NCI-H510A (cell line): ENCODE data around the gene HK3.

ENCODE experiments used
- DNase-seq: peaks from one replicate; lab custom pipeline; 2025; lab: John Stamatoyannopoulos, UW

Gene HK3, protein sequence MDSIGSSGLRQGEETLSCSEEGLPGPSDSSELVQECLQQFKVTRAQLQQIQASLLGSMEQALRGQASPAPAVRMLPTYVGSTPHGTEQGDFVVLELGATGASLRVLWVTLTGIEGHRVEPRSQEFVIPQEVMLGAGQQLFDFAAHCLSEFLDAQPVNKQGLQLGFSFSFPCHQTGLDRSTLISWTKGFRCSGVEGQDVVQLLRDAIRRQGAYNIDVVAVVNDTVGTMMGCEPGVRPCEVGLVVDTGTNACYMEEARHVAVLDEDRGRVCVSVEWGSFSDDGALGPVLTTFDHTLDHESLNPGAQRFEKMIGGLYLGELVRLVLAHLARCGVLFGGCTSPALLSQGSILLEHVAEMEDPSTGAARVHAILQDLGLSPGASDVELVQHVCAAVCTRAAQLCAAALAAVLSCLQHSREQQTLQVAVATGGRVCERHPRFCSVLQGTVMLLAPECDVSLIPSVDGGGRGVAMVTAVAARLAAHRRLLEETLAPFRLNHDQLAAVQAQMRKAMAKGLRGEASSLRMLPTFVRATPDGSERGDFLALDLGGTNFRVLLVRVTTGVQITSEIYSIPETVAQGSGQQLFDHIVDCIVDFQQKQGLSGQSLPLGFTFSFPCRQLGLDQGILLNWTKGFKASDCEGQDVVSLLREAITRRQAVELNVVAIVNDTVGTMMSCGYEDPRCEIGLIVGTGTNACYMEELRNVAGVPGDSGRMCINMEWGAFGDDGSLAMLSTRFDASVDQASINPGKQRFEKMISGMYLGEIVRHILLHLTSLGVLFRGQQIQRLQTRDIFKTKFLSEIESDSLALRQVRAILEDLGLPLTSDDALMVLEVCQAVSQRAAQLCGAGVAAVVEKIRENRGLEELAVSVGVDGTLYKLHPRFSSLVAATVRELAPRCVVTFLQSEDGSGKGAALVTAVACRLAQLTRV

DNA sequence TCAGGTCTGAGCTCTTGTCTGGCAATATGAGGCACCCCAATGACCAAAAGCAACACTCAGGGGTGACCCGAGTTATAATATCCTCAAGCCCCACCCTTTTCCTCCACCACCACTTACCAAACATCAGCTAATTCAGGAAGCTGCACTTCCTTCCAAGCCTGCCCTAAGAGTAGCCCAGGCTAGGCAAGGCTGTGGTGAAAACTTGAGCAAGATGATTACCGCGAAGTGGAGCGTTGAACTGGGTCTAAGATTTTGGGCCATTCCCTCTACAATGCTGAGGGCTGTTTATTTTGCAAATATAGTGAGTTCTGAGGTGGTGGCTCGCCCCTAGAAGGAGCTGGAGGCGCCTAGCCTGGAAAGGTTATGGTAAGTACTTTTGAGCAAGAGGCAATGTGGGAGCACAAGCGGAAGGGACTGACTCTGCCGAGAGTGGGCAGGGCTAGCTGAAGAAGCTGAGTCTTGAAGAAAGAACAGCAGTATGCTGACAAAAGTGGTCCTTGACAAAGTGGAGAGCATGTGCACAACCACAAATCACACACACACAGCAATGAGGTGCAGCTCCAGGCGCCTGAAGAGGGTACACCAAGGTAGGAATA, at the start of gene HK3:
HK3 (minus strand) TSS at position 51 of the 596 bp plus-strand sequence. CDS start 3,187 bp downstream, outside the sequence.
- no peak for DNase-seq

DNA sequence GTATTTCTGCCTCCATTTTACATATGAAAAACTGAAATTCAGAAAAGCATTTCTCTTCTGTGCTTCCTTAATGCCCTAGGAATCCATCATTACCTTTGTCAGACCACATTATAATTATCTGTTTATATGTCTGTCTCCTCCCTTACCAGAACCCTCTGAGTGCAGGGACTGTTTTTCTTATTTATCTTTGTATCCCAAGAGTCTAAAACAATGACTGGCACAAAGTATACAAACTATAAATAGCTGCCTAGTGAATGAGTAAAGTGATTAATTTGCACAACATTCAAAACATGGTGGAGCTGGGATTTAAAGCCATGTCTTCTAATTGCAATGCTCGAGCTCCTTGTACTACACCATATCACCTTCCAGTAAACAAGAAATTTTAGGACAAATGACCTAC, 49.3 kb upstream of the HK3 start:
- DNase-seq: no peak

DNA sequence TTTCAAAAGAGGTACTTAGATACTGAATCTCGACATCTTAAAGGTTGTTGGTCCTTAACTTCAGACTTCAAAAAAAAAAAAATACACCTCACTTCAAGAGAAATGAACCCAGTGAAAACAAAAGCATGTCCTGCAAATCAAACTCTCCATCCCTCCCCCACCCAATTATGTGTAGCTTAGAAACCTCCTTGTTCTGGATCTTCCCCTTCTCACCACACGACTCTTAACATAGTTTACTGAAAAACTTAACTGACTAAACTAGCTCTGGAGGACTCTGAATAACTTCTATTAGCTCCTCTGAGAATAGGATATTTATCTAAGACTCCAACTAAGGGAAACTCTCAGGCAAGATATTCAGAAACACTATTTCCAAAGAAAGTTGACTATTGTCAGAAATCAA, 48.7 kb upstream of the HK3 start:
- no peak for DNase-seq

DNA sequence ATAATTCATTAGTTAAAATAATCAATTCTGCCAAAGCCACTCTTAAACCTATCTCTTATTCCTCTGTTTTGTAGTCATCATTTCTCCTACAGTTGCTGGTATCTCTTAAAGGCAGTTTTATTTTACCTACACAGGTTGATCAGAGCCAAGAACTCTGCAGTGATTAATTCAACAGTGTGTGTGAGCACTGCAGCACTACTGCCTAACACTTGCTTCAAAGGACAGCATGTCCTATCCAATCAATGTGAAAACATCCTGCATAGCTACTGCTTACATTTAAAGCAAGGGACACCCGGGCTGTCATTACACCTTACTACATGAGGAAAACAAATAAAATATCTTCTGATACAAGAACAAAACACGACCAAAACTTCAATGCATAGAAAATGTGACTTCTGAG, 45.1 kb upstream of the HK3 start:
- no peak for DNase-seq

DNA sequence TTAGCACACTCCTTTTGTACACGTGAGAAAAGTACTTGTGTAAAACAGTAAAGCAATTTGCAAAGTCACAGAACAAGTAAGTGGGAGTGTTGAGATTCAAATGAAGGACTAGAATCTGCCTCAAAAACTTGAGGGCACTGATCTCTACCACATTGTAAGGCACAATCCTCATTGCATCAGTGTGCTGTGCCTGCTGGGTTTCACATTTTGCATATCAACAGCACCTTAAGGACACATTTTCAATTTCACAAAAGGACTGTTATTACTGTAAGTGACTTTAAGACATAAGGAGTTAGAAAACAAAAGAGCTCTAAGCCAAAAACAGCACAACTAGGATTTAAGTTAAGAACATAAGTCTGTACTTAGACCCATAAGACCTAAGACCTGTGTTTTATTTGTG, 44.7 kb upstream of the HK3 start:
- DNase-seq: no peak

DNA sequence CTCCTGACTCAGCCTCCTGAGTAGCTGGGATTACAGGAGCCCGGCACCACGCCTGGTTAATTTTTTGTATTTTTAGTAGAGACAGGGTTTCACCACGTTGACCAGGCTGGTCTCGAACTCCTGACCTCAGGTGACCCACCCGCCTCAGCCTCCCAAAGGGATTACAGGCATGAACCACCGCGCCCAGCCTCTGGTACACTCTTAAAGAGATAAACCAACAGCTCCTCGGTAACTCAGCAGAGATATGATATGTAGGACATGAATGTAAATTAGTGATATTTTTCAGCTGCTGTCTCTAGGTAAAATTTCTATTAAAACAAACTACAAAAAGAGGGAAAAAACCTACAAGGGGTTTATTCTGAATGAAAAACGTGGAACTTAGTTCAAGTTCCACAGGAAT, 42.8 kb upstream of the HK3 start:
- no peak for DNase-seq

DNA sequence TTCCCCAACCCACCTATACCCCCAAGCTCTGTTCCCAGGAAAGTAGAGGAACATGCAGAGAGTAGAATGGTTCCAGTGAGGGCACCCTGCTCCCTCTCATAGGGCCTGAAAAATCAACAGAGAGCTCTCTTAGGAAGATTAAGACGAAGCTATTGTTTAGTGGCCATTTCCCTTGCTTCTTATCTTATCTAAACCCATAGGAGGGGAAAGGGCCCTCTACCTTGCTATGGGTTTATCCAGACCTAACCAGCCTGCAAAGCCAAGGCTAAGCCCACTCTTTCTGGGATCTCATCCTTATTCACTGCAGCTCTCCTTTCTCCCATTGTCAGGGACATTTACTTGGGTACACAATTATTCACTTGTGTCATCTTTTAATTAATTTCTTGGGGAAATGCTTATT, 39.3 kb upstream of the HK3 start:
- no peak for DNase-seq

DNA sequence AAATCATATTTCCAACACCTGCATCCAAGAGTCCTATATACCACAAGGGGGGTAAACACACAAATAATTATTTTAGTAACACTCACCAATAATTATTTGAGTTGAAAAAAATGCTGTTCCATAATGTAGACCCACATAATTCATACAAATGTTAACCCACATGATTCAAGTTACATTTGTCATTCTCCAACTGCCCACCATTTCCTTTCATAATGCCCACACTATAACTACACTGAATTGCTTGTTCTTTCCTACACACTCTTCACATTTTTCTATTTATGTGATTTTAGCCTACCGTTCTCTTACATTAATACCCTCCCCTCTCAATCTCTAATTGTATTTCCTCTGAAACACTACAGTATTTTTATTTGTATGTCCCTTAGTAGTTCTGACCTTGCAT, 35.9 kb upstream of the HK3 start:
- DNase-seq: no peak

DNA sequence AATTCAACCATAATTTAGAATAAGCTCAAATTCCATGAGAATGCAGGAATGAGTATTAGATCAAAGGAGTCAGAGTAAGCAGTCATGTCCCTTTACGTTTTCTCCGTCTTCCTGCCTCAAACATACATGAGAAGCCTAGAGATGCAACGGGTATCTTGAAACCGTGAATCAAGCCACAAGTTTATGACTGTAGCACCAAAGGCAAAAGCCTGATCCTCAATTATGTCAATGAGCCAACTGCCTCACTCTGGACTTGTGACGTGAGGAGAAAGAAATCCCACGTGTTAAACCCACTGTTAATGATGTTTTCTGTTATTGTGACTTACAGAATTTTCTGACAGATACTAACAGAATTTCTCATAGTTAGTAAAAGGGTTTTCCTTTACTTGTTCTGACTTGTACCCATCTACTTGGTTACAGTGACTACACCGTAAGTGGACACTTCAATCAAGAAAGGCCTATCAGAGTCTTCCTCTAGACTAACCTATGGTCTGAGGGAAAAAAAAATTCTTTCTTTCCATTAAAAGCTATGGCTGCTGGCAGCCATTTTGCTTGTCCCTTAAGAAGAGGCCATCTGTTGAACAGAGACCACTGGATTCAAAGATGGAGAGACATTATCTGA, 35.3 kb upstream of the HK3 start:
- DNase-seq: no peak

DNA sequence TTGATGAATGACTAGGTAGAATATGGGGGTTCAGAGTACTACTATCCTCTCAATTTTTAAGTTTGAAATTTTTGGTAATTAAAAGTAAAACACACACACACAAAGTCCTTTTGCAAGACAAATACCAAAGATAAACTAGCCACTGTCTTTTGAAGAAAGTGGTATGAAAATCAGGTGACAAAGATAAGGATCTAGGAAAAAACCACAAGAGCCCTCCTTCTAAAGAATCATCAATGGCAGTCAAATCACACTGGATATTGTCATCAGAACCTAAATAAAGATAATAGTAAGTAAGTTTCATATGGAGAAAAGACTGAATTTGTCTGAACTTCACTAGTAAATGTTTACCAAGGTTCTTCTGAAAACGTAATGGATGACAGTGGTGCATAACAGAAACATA, 30.5 kb upstream of the HK3 start:
- no peak for DNase-seq

DNA sequence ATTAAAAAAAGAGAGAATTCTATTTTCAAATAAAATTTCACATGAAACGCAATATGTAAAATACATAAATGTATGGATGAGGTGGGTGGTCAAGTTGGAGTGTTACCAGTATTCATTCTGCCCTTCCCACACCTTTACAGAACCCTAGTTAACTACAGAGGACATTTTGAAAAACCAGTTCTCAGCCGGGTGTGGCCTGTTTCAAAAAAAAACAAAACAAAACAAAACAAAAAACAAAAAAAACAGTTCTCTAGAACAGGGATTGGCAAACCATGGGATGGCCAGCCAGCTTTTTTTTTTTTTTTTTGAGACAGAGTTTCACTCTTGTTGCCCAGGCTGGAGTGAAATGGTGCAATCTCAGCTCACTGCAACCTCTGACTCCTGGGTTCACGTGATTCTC, 28.4 kb upstream of the HK3 start:
- no peak for DNase-seq

DNA sequence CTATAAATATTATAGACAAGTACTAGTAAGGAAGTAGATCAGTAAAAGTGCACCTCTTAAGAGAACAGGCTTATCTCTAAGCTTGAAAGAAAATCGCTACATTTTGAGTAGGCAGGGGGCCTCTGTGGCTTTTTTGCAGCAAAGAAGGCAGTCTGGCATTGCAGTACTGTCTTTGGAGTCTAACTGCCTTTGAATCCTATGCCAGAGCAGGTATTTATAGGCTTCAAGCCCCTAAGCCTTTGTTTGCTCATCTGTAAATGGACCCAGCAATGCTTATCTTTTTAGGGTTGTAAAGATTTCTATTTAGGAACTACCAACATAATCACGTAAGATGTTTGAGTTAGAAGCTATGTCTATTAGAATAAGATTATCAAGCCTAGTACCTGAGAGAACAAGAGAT, 23.7 kb upstream of the HK3 start:
- DNase-seq: no peak

DNA sequence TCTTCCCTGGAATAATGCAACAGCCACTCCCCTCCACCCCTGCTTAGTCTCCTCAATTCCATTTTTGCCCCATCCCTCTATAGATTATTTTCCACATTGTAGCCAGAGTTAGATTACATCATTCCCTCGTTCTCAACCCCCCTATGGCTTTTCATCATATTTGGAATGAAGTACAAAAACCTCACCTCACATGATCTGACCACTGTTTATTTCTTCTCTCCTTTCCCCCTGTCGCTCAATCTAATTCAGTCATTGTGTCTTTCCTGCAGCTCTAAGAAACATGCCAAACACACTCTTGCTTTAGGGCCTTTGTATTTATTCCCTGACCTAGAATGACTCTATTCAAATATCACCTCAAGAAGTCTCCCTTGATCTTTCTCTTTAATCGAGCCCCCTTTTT, 22.6 kb upstream of the HK3 start:
- DNase-seq: no peak

DNA sequence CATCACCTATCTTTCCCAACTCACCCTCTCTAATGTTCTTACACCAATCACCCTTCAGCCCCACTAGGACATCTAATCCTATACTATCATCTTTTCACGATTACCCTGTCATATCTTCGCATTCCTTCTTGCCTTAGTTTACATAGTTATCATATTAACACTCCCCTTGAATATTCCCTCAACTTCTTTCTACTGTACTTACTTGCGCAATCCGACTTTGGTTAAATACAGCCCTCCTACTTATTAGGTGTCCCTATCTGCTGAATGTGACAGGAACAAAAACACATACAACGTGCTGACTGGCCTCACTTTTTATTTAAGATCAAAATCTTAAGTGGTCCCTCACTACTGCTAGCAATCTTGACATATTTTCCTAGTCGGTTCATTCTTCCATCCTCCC, 19.5 kb upstream of the HK3 start:
- DNase-seq: no peak

DNA sequence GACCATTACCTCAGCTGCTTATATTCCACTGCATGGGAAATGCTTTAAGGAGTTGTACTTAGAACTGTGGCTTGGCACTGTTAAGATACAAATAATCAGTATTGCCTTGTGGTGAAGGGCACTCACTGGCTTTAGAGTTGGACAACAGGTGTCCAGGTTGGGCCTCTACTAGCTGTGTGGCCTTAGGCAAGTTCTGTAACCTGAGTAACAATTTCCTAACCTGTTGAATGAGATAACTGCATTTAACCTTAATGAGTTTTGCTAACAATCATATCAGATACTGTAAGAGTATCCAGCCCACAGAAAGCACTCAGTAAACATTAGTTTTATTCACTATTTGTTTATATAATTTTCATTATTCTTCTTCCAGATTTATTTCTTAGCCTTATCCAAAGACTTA, 17.2 kb upstream of the HK3 start:
- DNase-seq: no peak

DNA sequence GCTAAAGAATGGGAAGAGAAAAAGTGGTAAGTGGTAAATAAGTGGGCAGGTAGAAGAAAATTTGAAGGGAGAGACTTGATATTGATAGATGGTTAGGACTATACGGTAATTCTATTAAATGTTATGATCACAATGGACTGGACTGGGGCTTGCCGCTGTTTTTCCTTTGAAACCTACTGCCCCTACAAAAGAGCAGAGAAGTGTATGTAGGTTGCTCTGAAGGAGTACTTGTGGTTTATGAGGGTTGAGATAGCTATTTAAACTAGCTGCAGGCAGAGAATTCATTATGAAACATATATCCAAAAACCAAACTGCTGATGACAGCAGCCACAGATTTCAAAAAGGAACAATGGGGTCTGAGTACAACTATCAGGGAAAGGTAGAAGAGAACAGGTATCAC, 16.8 kb upstream of the HK3 start:
- no peak for DNase-seq

DNA sequence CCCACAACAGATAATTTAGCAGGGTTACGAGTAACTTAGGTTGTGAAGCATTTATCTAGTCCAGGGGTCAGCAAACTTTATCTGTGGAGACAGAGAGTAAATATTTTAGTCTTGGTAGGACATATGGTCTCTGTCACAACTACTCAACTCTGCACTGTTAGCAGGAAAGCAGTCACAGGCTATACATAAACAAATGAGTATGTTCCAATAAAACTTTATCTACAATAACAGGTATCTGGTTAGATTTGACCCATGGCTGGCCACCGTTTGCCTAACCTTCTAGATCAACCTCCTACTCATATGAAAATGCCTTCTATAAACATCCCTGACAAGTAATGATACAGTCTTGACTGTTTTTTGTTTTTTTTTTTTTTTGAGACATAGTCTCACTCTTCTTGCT, 13.0 kb upstream of the HK3 start:
- DNase-seq: no peak

DNA sequence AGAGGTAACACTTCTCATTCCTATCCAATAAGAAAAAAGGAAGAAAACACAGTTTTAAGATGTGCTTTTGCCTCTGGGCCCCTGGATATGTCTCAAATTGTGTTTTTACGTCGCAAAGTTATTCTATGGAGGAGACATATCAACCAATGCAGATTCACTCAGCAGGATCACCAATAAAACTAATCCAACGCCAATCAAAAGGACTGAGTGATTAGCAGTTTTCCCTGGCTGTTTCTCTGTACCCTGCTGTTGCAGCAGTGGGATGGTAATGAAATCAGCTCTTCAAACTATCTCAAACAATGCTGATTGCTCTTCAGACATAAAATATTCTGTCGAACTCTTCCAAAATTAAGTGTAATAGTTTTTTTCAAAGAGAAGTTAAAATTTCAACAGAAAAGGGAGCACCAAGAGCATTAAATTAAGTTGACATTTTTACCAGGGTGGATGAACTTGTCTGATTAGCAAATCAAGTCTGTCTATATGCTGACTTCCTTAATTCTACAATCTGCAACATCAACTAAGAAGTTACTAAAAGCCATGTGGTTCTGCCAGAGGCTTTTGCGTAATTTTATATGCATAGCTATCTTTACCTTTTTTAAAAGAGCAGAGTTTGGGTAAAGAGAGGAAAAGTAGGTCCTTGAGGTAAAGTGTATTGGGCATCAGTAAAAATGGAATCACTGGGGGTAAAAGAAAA, 9.7 kb upstream of the HK3 start:
- DNase-seq: no peak

DNA sequence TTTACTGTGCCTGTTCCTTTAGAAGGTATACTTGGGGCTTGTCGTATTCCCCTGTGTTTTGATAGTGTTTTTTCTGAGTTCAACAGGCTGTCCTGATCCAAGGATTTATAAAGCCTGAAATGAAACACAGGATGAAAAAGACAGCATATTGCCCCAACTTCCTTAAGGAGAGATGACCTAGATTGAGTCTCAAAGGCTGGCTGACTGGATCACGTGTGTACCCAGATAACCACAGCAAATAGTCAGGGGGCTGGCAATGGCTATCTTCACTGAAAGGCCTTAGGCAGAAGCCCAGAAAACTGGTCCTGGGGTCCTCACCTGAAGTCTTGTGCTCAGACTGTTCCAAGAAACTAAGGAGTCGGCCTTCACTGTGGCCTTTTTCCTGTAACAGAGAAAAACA, 7.7 kb upstream of the HK3 start:
- no peak for DNase-seq

DNA sequence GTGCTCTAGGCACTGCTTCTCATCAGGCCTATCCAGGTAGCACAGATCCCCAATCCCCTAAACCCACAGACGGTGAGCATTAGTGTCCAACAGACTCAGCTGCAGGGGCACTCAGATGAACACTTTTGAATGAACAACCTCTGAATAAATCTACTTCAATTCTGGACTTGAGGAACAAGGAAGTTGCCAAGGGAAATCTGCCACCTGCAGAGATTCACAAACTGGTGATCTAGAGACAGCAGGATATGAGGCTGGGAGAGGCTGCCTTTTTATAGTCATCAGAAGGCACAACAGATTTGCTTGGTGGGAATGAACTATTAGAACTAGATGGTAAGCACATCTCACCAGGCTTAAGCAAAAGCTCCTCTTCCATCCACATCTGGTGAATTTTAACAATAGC, 7.0 kb upstream of the HK3 start:
- DNase-seq: no peak

DNA sequence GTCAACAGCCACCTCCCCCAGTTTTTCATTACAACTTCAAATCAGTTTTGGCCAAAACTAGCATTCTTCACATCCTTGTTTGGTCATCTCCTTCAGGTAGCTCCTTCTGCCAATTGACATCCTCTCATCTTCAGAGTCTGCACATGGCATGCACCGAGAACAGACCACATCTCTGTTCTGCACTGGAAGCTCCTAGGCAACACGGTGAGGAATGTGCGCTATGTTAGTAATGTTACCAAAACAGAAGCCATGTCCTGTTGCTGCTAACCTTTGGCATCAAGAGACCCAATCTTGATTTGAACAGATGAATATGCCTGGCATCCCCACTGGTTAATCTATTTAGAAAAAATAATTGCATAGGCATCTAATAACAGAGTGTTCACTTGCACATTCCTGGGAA, 5.1 kb upstream of the HK3 start:
- no peak for DNase-seq
